ENCODE results near the gene USP22.

The USP22 gene

GRCh38 chr17:20975566-20975965 lies 67.2 kb downstream of the USP22 start:
- H3K4me3 ChIP-seq (ENCODE audit: low read depth, low read length) = no peak overlapping the region
- DNase-seq (ENCODE audit: low read depth) = no peak
- TF ChIP-seq MAX (IDR thresholded peaks at IDR 0.05; ENCODE audit: low read depth, low read length) (no peak), CTCF (IDR thresholded peaks at IDR 0.05; ENCODE audit: low read depth, low read length) (no peak), POLR2A (IDR thresholded peaks at IDR 0.05; ENCODE audit: extremely low read depth, insufficient read length) (no peak), MYC (IDR thresholded peaks at IDR 0.05; ENCODE audit: low read depth, low read length) (no peak)

GRCh38 chr17:20970329-20970728 lies 72.5 kb downstream of the USP22 start:
- TF ChIP-seq MYC (IDR thresholded peaks at IDR 0.05; ENCODE audit: low read depth, low read length) (no peak), CTCF (IDR thresholded peaks at IDR 0.05; ENCODE audit: low read depth, low read length) (no peak), MAX (IDR thresholded peaks at IDR 0.05; ENCODE audit: low read depth, low read length) (no peak), POLR2A (IDR thresholded peaks at IDR 0.05; ENCODE audit: extremely low read depth, insufficient read length) (no peak)
- DNase-seq (ENCODE audit: low read depth) = no peak
- no peak overlapping the region for H3K4me3 ChIP-seq (ENCODE audit: low read depth, low read length)

- no peak overlapping the region for H3K4me3 ChIP-seq (ENCODE audit: low read depth, low read length)
- no peak for DNase-seq (ENCODE audit: low read depth)
- TF ChIP-seq MAX (IDR thresholded peaks at IDR 0.05; ENCODE audit: low read depth, low read length) (no peak), CTCF (IDR thresholded peaks at IDR 0.05; ENCODE audit: low read depth, low read length) (no peak), MYC (IDR thresholded peaks at IDR 0.05; ENCODE audit: low read depth, low read length) (no peak), POLR2A (IDR thresholded peaks at IDR 0.05; ENCODE audit: extremely low read depth, insufficient read length) (no peak)
These were observed 73.7 kb downstream of the USP22 start for GRCh38 chr17:20968913-20969616.

GRCh38 chr17:20967776-20968175 lies 75.0 kb downstream of the USP22 start:
- no peak for TF ChIP-seq CTCF (IDR thresholded peaks at IDR 0.05; ENCODE audit: low read depth, low read length)
- no peak for TF ChIP-seq POLR2A (IDR thresholded peaks at IDR 0.05; ENCODE audit: extremely low read depth, insufficient read length)
- no peak for TF ChIP-seq MAX (IDR thresholded peaks at IDR 0.05; ENCODE audit: low read depth, low read length)
- no peak for TF ChIP-seq MYC (IDR thresholded peaks at IDR 0.05; ENCODE audit: low read depth, low read length)
- DNase-seq (ENCODE audit: low read depth) = no peak
- no peak overlapping the region for H3K4me3 ChIP-seq (ENCODE audit: low read depth, low read length)

- no peak overlapping the region for H3K4me3 ChIP-seq (ENCODE audit: low read depth, low read length)
- TF ChIP-seq CTCF (IDR thresholded peaks at IDR 0.05; ENCODE audit: low read depth, low read length) (no peak), MAX (IDR thresholded peaks at IDR 0.05; ENCODE audit: low read depth, low read length) (no peak), POLR2A (IDR thresholded peaks at IDR 0.05; ENCODE audit: extremely low read depth, insufficient read length) (no peak), MYC (IDR thresholded peaks at IDR 0.05; ENCODE audit: low read depth, low read length) (no peak)
- DNase-seq (ENCODE audit: low read depth) = no peak
These were observed 75.9 kb downstream of the USP22 start for GRCh38 chr17:20966870-20967269.

Data from NB4 (cell line).